Measurements from ENCODE around the gene TEX51.

DNA sequence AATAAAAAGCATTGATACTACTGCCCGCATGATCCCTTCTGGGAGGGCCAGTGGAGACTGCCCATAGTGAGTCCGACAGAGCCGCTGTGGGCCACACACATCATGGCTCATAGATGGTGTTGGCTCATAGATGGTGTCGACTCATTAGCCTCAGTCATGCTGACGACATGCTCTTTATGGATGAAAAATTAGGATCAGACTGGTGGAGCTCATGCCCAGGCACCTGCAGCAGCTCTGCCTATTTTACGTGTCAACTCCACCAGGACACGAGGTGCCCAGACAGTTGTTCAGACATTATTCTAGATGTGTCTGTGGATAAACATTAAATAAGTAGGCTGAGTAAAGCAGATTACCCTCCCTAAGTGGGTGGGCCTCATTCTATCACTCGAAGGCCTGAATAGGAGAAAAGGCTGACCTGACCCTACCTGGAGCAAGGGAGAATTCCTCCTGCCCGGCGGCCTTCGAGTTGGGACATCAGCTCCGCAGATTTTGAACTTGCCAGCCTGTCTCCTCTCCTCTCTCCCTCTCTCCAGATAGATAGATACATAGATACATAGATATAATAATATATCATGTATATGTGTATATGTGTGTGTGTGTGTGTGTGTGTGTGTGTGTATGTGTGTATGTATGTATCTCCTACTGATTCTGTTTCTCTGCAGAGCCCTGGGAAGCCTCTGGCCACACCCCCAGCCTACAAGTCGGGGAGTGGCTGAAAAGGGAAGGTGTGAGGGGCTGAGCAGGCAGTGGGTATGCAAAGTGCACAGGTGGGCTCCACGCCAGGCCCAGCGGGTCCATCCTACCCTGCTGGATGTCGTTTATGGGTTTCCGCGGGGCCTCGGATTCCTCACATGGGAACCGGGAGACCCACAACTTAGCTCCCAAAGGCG lies 13.6 kb upstream of the TEX51 start:
- no peak for TF ChIP-seq FOXM1 (IDR thresholded peaks at IDR 0.05; ENCODE audit: low read depth)
- TF ChIP-seq, protein P1, sequence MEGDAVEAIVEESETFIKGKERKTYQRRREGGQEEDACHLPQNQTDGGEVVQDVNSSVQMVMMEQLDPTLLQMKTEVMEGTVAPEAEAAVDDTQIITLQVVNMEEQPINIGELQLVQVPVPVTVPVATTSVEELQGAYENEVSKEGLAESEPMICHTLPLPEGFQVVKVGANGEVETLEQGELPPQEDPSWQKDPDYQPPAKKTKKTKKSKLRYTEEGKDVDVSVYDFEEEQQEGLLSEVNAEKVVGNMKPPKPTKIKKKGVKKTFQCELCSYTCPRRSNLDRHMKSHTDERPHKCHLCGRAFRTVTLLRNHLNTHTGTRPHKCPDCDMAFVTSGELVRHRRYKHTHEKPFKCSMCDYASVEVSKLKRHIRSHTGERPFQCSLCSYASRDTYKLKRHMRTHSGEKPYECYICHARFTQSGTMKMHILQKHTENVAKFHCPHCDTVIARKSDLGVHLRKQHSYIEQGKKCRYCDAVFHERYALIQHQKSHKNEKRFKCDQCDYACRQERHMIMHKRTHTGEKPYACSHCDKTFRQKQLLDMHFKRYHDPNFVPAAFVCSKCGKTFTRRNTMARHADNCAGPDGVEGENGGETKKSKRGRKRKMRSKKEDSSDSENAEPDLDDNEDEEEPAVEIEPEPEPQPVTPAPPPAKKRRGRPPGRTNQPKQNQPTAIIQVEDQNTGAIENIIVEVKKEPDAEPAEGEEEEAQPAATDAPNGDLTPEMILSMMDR (IDR thresholded peaks at IDR 0.05): no peak
- TF ChIP-seq FOSL2 (IDR thresholded peaks at IDR 0.05; ENCODE audit: borderline replicate concordance, low read depth): no peak
- TF ChIP-seq, protein P2, sequence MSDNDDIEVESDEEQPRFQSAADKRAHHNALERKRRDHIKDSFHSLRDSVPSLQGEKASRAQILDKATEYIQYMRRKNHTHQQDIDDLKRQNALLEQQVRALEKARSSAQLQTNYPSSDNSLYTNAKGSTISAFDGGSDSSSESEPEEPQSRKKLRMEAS (IDR thresholded peaks at IDR 0.05; ENCODE audit: low read depth): no peak
- no peak for TF ChIP-seq TAF1 (IDR thresholded peaks at IDR 0.05; ENCODE audit: borderline replicate concordance, low read depth, low read length)
- no peak for TF ChIP-seq MEF2A (IDR thresholded peaks at IDR 0.05; ENCODE audit: borderline replicate concordance, low read depth)
- no peak for TF ChIP-seq EP300 (IDR thresholded peaks at IDR 0.05; ENCODE audit: borderline replicate concordance in 1 of 2, low read depth in 1 of 2, low read length in 1 of 2)
- no peak for TF ChIP-seq TCF12 (IDR thresholded peaks at IDR 0.05)
- no peak for TF ChIP-seq POLR2AphosphoS5 (IDR thresholded peaks at IDR 0.05; ENCODE audit: low read depth, low read length)
- TF ChIP-seq, protein P3, sequence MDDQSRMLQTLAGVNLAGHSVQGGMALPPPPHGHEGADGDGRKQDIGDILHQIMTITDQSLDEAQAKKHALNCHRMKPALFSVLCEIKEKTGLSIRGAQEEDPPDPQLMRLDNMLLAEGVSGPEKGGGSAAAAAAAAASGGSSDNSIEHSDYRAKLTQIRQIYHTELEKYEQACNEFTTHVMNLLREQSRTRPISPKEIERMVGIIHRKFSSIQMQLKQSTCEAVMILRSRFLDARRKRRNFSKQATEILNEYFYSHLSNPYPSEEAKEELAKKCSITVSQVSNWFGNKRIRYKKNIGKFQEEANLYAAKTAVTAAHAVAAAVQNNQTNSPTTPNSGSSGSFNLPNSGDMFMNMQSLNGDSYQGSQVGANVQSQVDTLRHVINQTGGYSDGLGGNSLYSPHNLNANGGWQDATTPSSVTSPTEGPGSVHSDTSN (IDR thresholded peaks at IDR 0.05): no peak
- no peak for TF ChIP-seq SMC3 (IDR thresholded peaks at IDR 0.05; ENCODE audit: low read depth, low read length)

Measured in SK-N-SH (cell line).